Keratinocyte (primary cell): ENCODE results near the gene EFR3B.

ENCODE experiments used
- EZH2 ChIP-seq: IDR thresholded peaks from one replicate; pipeline ENCODE4 v1.6.1; 2012; ENCODE audit warnings: inconsistent platforms, mild to moderate bottlenecking, low read length, moderate library complexity
- TF ChIP-seq, protein P1 (sequence below), 3 experiments: IDR thresholded peaks in 1 of 3; conservative IDR thresholded peaks in 1 of 3; optimal IDR thresholded peaks in 1 of 3; 2 replicates in 2 of 3; 3 replicates in 1 of 3; pipeline versions ENCODE3 to v1.5.1; 2011; ENCODE audit warnings: low read length in 3 of 3, mild to moderate bottlenecking in 3 of 3, moderate library complexity in 2 of 3, control low read depth in 1 of 3, inconsistent platforms in 1 of 3; ENCODE audit not compliant: insufficient read depth in 2 of 3; ENCODE audit errors: extremely low read depth in 1 of 3

DNA sequence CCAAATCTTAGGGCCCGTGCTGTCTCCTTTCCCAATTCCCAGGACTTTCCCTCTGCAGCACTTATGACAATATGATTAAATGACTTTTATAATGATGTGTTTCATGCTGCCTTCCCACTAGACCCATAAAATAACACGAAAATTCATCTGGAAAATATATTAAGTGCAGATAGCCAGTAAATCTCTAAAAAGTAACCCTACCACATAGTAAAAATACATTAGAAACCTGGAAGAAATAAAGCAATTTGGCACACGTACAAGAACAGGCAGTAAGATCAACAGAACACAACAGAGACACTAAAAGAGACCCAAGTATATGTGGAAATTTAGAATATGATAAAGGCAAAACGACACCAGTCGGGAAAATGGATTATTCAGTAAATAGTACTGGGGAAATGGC, 156.7 kb downstream of the EFR3B start:
- TF ChIP-seq, protein P1, sequence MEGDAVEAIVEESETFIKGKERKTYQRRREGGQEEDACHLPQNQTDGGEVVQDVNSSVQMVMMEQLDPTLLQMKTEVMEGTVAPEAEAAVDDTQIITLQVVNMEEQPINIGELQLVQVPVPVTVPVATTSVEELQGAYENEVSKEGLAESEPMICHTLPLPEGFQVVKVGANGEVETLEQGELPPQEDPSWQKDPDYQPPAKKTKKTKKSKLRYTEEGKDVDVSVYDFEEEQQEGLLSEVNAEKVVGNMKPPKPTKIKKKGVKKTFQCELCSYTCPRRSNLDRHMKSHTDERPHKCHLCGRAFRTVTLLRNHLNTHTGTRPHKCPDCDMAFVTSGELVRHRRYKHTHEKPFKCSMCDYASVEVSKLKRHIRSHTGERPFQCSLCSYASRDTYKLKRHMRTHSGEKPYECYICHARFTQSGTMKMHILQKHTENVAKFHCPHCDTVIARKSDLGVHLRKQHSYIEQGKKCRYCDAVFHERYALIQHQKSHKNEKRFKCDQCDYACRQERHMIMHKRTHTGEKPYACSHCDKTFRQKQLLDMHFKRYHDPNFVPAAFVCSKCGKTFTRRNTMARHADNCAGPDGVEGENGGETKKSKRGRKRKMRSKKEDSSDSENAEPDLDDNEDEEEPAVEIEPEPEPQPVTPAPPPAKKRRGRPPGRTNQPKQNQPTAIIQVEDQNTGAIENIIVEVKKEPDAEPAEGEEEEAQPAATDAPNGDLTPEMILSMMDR (optimal IDR thresholded peaks at IDR 0.05 in 1 of 3, IDR thresholded peaks at IDR 0.05 in 1 of 3, conservative IDR thresholded peaks at IDR 0.05 in 1 of 3; ENCODE audit: extremely low read depth in 1 of 3, insufficient read depth in 2 of 3, low read length in 3 of 3): no peak
- TF ChIP-seq EZH2: no peak
